ENCODE measurements around the gene TMEM229B. TPM values are rescaled to one million over a fixed set of nuclear protein-coding genes. Genes with fewer than 3 reads are reported as not detected.

TMEM229B gene
- total RNA-seq, 1 donor from 2014 or later: 0.75 TPM

Other genes with a start within 250 kb of the TMEM229B start
- gene PALS1, start 247.3 kb downstream of the TMEM229B start, total RNA-seq: 6.7 and 11.2 TPM in 2 replicates
- 23.6 and 26.8 TPM in 2 replicates for gene ATP6V1D, start 128.9 kb downstream of the TMEM229B start, total RNA-seq
- 217 and 230 TPM in 2 replicates for gene EIF2S1, start 128.4 kb downstream of the TMEM229B start, total RNA-seq
- 0.37 TPM in 1 of 2 replicates, not detected in the other for gene PLEK2, start 76.6 kb downstream of the TMEM229B start, total RNA-seq
- gene PLEKHH1, start 44.6 kb upstream of the TMEM229B start, total RNA-seq: 1.5 and 1.8 TPM in 2 replicates
- gene PIGH, start 111.5 kb upstream of the TMEM229B start, total RNA-seq: 14.5 and 21.8 TPM in 2 replicates
- gene ARG2, start 131.2 kb upstream of the TMEM229B start, total RNA-seq: 19.2 and 21.1 TPM in 2 replicates
- gene VTI1B, start 185.9 kb upstream of the TMEM229B start, total RNA-seq: 73.7 and 75.4 TPM in 2 replicates
- 78.4 and 82.9 TPM in 2 replicates for gene RDH11, start 207.0 kb upstream of the TMEM229B start, total RNA-seq
- not detected in 2 replicates for gene RDH12, start 213.2 kb upstream of the TMEM229B start, total RNA-seq

All from activated T-helper 2 cell treated with anti-CD3 and anti-CD28 coated beads, Interferon-gamma antibody, Interleukin-2, Interleukin-4, amounts not matched to agents 10 μg/mL and 5 μg/mL and 100 μg/mL, durations not matched to agents 14 hours and 24 hours and 36 hours (primary cell).